HFF-Myc (cell line): ENCODE results near the gene NOC2L.

ENCODE experiments used
- DNase-seq: peaks from one replicate; pipeline ENCODE4 v3.0.0-alpha.2; 2011; ENCODE audit warnings: low read depth; ENCODE audit errors: extremely low read depth
- H3K4me3 ChIP-seq: replicated peaks from 2 replicates; pipeline ENCODE4 v1.5.1; 2011; ENCODE audit warnings: low read depth, mild to moderate bottlenecking, control low read depth, low read length
- CTCF ChIP-seq: IDR thresholded peaks from 2 replicates; pipeline ENCODE4 v1.5.1; 2012; ENCODE audit warnings: mild to moderate bottlenecking, low read depth, low read length, control low read depth; ENCODE audit errors: missing control alignments

The NOC2L gene

GRCh38 chr1:969260-969855 lies 10.3 kb upstream of the NOC2L start:
- TF ChIP-seq CTCF, result no peak
- no peak overlapping the region for H3K4me3 ChIP-seq
- no peak for DNase-seq

- no peak for DNase-seq
- no peak for TF ChIP-seq CTCF
- H3K4me3 ChIP-seq, result peak overlapping the region; percentile 53; the same call in 1 of the 2 replicates
Observed at GRCh38 chr1:967466-968343, 8.6 kb upstream of the NOC2L start.

GRCh38 chr1:966704-967300 lies 7.7 kb upstream of the NOC2L start:
- no peak for DNase-seq
- H3K4me3 ChIP-seq, result peak overlapping the region; percentile 53
- no peak for TF ChIP-seq CTCF

DNA sequence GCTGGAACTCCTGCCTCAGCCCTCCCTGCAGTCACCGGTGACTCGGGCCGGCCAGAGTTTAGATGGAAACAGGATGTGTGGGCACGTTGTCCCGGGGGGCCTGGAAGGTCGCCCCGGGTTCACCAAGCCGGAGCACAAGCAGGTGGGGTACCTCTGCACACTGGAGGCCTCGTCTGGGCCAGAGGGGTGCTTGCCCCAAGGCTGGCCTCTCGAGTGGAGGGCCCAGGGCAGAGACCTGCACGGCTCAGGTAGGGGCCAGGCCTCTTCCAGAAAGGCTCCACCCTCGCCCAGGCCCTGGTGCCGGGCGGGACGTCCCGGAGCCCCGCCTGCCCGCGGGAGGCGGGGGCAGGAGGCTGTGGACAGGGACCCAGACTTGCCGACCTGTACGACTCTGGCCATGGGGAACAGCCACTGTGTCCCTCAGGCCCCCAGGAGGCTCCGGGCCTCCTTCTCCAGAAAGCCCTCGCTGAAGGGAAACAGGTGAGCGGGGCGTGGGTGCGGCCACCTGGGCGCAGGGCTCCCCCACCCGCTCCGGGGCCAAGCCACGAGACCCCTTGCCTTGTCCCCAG lies 7.2 kb upstream of the NOC2L start, which contains the start of gene PLEKHN1:
Gene PLEKHN1, plus strand, starts transcription at position 348 of the 569 bp plus-strand sequence. Its CDS starts 50 bp downstream, at position 398.
- DNase-seq, result no peak
- no peak for TF ChIP-seq CTCF

DNA sequence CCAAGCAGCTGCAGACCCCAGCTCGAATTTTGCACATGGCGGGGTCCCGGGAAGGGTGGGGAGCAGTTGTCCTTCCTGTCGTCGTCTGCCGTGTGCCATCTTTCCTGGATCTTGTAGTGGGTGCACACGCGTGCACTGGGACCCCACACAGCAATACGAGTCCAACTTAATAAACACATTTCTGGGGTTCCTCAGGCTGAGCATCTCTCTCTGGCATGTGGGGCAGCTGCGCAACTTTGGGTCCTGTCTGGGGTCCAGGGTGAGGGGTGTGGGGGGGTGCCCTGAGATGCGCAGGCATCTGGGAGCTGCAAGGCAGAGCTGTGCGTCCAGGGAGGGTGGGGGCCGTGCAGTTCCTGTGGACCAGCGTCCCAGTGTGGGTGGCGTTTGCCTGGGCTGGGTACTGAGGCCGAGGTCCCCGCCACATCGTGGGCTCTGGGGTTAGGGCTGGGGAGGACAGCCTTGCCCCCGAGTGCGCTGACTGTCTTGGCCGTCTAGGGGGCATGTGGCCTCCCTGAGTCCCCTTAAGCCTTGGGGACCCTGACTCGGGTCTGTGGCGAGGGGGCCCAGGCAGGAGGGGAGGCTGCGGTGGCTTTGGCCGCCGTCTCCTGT lies 6.6 kb upstream of the NOC2L start:
- no peak for TF ChIP-seq CTCF
- H3K4me3 ChIP-seq, result peak overlapping the region; percentile 53; the same call in 1 of the 2 replicates
- no peak for DNase-seq

More for the DNA sequence above, 7.2 kb upstream of the NOC2L start, which contains the start of gene PLEKHN1:
- peak within 1 kb of the TSS; percentile 53 for H3K4me3 ChIP-seq
